IPS DF 19.7 (cell line): ENCODE measurements around the gene CCL8.

ENCODE experiments used
- DNase-seq: peaks from one replicate; pipeline ENCODE4 v3.0.0-alpha.2; 2013; ENCODE audit warnings: low read depth, low spot score

CCL8 gene

GRCh38 chr17:34366529-34367107, 47.4 kb downstream of the CCL8 start:
- DNase-seq = no peak

- no peak for DNase-seq
Measured at GRCh38 chr17:34367486-34368195, 48.4 kb downstream of the CCL8 start.

GRCh38 chr17:34368196-34368945, 49.1 kb downstream of the CCL8 start:
- no peak for DNase-seq

GRCh38 chr17:34368946-34369500, 49.8 kb downstream of the CCL8 start:
- no peak for DNase-seq

GRCh38 chr17:34369571-34369970, 50.3 kb downstream of the CCL8 start:
- no peak for DNase-seq

- DNase-seq = no peak
Measured at GRCh38 chr17:34370376-34370996, 51.3 kb downstream of the CCL8 start.

- DNase-seq = no peak
Measured at GRCh38 chr17:34370997-34371395, 51.8 kb downstream of the CCL8 start.
